ENCODE results near the gene DPYD. TPM values are rescaled to one million over a fixed set of nuclear protein-coding genes. Genes with fewer than 3 reads are reported as not detected.

DPYD gene
- total RNA-seq, 2 donors from 2014 or later, result 9.2 to 17.5 TPM

- Histone ChIP-seq H3K9me3 (ENCODE audit: control insufficient read depth, low read length) (no peaks in the 10 kb centered on the region), H3K27me3 (ENCODE audit: control insufficient read depth, insufficient read depth, low read length, poor library complexity, severe bottlenecking) (no peaks in the 10 kb centered on the region), H3K27ac (ENCODE audit: low read depth, low read length) (no peak overlapping the region), H3K4me3 (ENCODE audit: low read length) (no peak overlapping the region), H3K9ac (ENCODE audit: extremely low read depth, low read length, poor library complexity, severe bottlenecking) (no peak overlapping the region), H3K4me1 (ENCODE audit: control insufficient read depth, insufficient read depth, low read length) (no peaks in the 10 kb centered on the region), H3K36me3 (ENCODE audit: control insufficient read depth, insufficient read depth, low read length) (no peaks in the 10 kb centered on the region)
- no peak for TF ChIP-seq CTCF (conservative IDR thresholded peaks at IDR 0.05)
- H3K27me3 Mint-ChIP-seq (ENCODE audit: insufficient read depth), result no peaks in the 10 kb centered on the region
- 91 to 100% methylated on average over 2 to 4 of the region's 4 CpGs for WGBS, 2 experiments (ENCODE audit: insufficient coverage in 1 of 2, insufficient read length in 1 of 2)
- peaks cover 4% of the 10 kb centered on the region for H3K4me1 Mint-ChIP-seq
- H3K9me3 Mint-ChIP-seq, result no peaks in the 10 kb centered on the region
- no peak overlapping the region for H3K4me3 Mint-ChIP-seq
- H3K36me3 Mint-ChIP-seq (ENCODE audit: low read depth), result no peaks in the 10 kb centered on the region
- no peak for DNase-seq
- H3K27ac Mint-ChIP-seq, result no peak overlapping the region
Observed at GRCh38 chr1:97334454-97334853, 586.4 kb downstream of the DPYD start.

DNA sequence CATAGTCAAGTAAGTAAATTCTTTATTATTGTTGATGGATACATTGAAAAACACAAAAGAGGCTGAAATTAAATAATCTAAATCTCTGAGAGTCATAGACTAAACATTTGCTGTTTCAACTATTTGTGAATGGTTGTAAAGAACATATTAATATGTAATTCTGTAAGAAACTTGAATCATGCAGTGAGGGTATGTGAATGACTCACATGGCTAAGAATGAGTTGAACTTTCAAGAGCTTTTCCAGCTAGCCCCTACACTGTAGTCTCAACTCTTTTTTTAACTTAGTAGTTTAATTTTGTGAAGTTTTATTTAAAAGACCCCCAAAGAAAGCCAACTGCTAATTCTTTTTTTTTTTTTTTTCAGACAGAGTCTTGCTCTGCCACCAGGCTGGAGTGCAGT is 588.1 kb downstream of the DPYD start:
- H3K27ac Mint-ChIP-seq, result no peak overlapping the region

DNA sequence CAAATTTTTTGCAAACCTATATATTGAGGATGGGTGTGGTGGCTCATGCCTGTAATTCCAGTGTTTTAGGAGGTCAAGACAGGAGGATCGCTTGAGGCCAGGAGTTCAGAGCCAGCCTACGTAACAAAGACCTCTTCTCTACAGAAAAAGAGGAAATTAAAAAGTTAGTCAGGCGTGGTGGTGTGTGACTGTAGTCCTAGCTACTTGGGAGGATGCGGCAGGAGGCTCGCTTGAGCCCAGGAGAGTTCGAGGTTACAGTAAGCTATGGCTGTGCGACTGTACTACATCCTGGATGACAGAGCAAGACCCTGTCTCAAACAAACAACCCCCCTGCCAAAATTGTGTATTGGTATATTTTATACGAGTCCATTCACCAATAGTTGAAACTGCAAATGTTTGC is 589.7 kb downstream of the DPYD start:
- H3K4me3 Mint-ChIP-seq, result no peak overlapping the region
- no peaks in the 10 kb centered on the region for H3K27me3 ChIP-seq (ENCODE audit: control insufficient read depth, insufficient read depth, low read length, poor library complexity, severe bottlenecking)
- H3K9me3 Mint-ChIP-seq, result no peaks in the 10 kb centered on the region
- no peaks in the 10 kb centered on the region for H3K36me3 ChIP-seq (ENCODE audit: control insufficient read depth, insufficient read depth, low read length)
- 92% methylated on average over 5 to 7 of the region's 8 CpGs for WGBS, 2 experiments (ENCODE audit: insufficient coverage in 1 of 2, insufficient read length in 1 of 2)
- no peaks in the 10 kb centered on the region for H3K9me3 ChIP-seq (ENCODE audit: control insufficient read depth, low read length)
- no peak for TF ChIP-seq CTCF (conservative IDR thresholded peaks at IDR 0.05)
- no peaks in the 10 kb centered on the region for H3K4me1 ChIP-seq (ENCODE audit: control insufficient read depth, insufficient read depth, low read length)
- H3K9ac ChIP-seq (ENCODE audit: extremely low read depth, low read length, poor library complexity, severe bottlenecking), result no peak overlapping the region
- H3K27ac Mint-ChIP-seq, result no peak overlapping the region
- peaks cover 4% of the 10 kb centered on the region for H3K4me1 Mint-ChIP-seq
- DNase-seq, result no peak
- H3K36me3 Mint-ChIP-seq (ENCODE audit: low read depth), result no peaks in the 10 kb centered on the region
- no peaks in the 10 kb centered on the region for H3K27me3 Mint-ChIP-seq (ENCODE audit: insufficient read depth)
- H3K4me3 ChIP-seq (ENCODE audit: low read length), result no peak overlapping the region
- no peak overlapping the region for H3K27ac ChIP-seq (ENCODE audit: low read depth, low read length)

More for the DNA sequence above, 588.1 kb downstream of the DPYD start:
- no peak overlapping the region for H3K27ac ChIP-seq (ENCODE audit: low read depth, low read length)
- no peak overlapping the region for H3K9ac ChIP-seq (ENCODE audit: extremely low read depth, low read length, poor library complexity, severe bottlenecking)
- H3K36me3 ChIP-seq (ENCODE audit: control insufficient read depth, insufficient read depth, low read length), result no peaks in the 10 kb centered on the region
- no peak overlapping the region for H3K4me3 Mint-ChIP-seq
- no peaks in the 10 kb centered on the region for H3K27me3 Mint-ChIP-seq (ENCODE audit: insufficient read depth)
- H3K27me3 ChIP-seq (ENCODE audit: control insufficient read depth, insufficient read depth, low read length, poor library complexity, severe bottlenecking), result no peaks in the 10 kb centered on the region
- no peak for TF ChIP-seq CTCF (conservative IDR thresholded peaks at IDR 0.05)
- H3K4me1 Mint-ChIP-seq, result peaks cover 4% of the 10 kb centered on the region
- no peaks in the 10 kb centered on the region for H3K9me3 ChIP-seq (ENCODE audit: control insufficient read depth, low read length)
- H3K4me3 ChIP-seq (ENCODE audit: low read length), result no peak overlapping the region
- DNase-seq, result no peak
- H3K36me3 Mint-ChIP-seq (ENCODE audit: low read depth), result no peaks in the 10 kb centered on the region
- no peaks in the 10 kb centered on the region for H3K4me1 ChIP-seq (ENCODE audit: control insufficient read depth, insufficient read depth, low read length)
- no peaks in the 10 kb centered on the region for H3K9me3 Mint-ChIP-seq

All from endodermal cell (in vitro differentiated cells).